ENCODE measurements around the gene MYO5B.

GRCh38 chr18:49778826-49779465, 416.0 kb downstream of the MYO5B start:
- TF ChIP-seq EZH2 (IDR thresholded peaks at IDR 0.05) = no peak
- TF ChIP-seq, protein P1, sequence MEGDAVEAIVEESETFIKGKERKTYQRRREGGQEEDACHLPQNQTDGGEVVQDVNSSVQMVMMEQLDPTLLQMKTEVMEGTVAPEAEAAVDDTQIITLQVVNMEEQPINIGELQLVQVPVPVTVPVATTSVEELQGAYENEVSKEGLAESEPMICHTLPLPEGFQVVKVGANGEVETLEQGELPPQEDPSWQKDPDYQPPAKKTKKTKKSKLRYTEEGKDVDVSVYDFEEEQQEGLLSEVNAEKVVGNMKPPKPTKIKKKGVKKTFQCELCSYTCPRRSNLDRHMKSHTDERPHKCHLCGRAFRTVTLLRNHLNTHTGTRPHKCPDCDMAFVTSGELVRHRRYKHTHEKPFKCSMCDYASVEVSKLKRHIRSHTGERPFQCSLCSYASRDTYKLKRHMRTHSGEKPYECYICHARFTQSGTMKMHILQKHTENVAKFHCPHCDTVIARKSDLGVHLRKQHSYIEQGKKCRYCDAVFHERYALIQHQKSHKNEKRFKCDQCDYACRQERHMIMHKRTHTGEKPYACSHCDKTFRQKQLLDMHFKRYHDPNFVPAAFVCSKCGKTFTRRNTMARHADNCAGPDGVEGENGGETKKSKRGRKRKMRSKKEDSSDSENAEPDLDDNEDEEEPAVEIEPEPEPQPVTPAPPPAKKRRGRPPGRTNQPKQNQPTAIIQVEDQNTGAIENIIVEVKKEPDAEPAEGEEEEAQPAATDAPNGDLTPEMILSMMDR (IDR thresholded peaks at IDR 0.05) = no peak
- no peak for TF ChIP-seq EZH2phosphoT487 (IDR thresholded peaks at IDR 0.05)
